Fibroblast of pulmonary artery (primary cell): Measurements from ENCODE around the gene INF2.

Experiments
- DNase-seq: peaks from one replicate; pipeline ENCODE4 v3.0.0-alpha.2; 2010; ENCODE audit warnings: low read depth
- H3K4me3 ChIP-seq: replicated peaks from 2 replicates; pipeline ENCODE4 v1.5.1; 2011; ENCODE audit warnings: low read depth, mild to moderate bottlenecking, control low read depth, low read length, moderate library complexity
- TF ChIP-seq, protein P1 (sequence below): IDR thresholded peaks from 2 replicates; pipeline ENCODE4 v1.5.1; 2011; ENCODE audit warnings: mild to moderate bottlenecking, control low read depth, low read length, inconsistent platforms; ENCODE audit errors: missing control alignments

INF2 gene

DNA sequence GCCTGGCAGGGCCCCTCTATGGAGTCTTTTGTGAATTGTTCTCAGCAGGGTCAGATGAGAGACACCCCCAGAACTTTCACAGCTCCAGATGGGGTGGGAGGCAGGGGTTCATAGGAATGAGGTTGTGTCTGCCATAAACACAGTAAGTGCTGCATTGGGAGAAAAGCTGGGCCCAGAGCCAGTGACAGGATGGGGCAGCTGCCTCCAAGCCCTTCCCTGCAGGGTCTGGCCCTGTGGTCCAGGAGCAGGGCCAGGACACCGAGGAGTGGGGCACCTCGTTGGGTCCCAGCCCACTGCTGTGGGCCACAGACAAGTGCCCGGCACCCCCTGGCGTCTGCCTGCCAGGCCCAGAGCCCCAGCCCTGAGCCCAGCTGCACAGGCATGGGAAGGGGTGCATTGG lies 13.3 kb downstream of the INF2 start:
- no peak for DNase-seq
- TF ChIP-seq, protein P1, sequence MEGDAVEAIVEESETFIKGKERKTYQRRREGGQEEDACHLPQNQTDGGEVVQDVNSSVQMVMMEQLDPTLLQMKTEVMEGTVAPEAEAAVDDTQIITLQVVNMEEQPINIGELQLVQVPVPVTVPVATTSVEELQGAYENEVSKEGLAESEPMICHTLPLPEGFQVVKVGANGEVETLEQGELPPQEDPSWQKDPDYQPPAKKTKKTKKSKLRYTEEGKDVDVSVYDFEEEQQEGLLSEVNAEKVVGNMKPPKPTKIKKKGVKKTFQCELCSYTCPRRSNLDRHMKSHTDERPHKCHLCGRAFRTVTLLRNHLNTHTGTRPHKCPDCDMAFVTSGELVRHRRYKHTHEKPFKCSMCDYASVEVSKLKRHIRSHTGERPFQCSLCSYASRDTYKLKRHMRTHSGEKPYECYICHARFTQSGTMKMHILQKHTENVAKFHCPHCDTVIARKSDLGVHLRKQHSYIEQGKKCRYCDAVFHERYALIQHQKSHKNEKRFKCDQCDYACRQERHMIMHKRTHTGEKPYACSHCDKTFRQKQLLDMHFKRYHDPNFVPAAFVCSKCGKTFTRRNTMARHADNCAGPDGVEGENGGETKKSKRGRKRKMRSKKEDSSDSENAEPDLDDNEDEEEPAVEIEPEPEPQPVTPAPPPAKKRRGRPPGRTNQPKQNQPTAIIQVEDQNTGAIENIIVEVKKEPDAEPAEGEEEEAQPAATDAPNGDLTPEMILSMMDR = no peak
- H3K4me3 ChIP-seq = no peak overlapping the region

DNA sequence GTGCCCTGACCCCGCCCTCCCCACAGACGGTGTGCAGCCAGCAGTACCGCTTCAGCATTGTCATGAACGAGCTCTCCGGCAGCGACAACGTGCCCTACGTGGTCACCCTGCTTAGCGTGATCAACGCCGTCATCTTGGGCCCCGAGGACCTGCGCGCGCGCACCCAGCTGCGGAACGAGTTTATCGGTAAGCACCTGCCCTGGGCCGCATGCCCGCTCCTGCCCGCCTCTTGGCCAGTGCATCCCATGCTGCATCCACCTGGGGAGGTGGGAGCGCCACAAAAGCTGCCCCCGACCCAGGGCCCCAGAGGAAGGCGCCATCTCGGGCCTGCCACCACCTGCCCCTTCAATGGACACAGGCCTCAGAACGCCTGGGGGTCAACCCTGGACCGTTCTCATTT lies 13.9 kb downstream of the INF2 start:
- DNase-seq = no peak
- TF ChIP-seq, protein P1 = no peak
- no peak overlapping the region for H3K4me3 ChIP-seq

DNA sequence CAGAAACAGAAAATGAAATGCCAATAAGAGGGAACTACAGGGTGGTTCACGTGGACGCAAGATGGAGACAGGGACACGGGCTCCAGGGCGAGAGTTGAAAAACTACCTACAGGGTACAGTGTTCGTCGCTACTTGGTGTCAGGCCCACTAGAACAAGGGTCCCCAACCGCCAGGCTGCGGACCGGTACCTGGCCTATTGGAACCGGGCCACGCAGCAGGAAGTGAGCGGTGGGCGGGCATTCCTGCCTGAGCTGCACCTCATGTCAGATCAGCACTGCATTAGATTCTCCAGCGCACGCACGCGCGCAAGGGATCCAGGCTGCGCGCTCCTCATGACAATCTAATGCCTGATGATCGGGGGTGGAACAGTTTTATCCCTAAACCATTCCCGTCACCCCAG lies 14.8 kb downstream of the INF2 start:
- TF ChIP-seq, protein P1 = no peak
- DNase-seq = no peak
- no peak overlapping the region for H3K4me3 ChIP-seq

DNA sequence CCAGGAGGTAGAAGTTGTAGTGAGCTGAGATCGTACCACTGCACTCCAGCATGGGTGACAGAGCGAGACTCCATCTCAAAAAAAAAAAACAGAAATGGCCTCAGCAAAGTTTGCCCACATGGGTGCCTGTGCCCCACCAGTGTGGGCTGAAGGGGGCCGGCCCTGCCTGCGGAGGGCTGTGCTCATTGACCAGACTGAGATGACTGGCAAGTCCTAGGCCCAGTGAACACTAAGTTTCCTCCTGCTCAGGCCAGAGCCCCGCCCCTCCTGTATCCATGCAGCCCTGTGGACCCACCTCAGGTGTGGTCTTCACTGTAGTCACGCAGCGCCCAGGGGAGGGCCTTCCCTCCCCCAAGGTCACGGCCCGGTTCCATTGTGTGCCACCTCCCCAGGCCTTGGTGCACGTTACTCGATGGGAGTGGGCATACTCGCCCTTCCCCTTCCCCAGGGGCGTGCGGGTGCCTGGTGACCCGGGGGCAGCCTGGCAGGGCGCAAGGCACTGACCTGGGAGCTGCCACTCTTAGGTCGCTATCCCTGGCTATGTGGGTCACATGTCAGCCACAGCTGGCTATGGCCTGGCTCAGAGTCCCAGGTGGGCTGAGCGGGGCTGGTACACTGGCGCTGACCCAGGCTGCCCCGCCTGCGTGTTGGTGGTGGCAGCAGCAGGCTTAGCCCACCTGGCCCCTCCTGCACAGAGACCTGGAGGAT lies 16.1 kb downstream of the INF2 start:
- TF ChIP-seq, protein P1 = no peak
- DNase-seq = no peak
- no peak overlapping the region for H3K4me3 ChIP-seq

DNA sequence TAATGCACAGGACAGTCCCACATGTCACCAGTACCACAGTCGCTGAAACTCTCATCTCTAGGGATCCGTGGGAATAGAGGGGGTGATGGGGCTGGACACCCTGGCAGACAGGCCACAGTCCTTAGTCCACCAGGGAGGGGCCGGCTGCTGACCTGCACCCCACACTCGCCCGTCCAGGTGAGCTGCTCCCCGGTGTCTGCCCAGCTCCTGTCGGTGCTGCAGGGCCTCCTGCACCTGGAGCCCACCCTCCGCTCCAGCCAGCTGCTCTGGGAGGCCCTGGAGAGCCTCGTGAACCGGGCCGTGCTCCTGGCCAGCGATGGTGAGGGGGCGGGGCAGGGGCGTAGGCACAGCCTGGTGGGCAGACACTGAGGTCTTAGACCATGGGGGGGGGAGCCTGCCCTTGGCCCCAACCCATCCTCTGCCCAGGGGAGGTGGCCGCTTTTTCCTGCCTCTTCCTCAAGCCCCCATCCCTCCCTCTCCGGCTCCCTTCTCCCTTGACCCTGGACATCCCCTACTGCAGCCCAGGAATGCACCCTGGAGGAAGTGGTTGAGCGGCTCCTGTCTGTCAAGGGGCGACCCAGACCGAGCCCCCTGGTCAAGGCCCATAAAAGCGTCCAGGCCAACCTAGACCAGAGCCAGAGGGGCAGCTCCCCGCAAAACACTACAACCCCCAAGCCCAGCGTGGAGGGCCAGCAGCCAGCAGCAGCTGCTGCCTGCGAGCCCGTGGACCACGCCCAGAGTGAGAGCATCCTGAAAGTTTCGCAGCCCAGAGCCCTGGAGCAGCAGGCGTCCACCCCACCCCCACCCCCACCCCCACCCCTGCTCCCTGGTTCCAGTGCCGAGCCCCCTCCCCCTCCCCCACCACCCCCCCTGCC lies 17.6 kb downstream of the INF2 start:
- no peak for DNase-seq
- no peak overlapping the region for H3K4me3 ChIP-seq
- TF ChIP-seq, protein P1 = no peak

DNA sequence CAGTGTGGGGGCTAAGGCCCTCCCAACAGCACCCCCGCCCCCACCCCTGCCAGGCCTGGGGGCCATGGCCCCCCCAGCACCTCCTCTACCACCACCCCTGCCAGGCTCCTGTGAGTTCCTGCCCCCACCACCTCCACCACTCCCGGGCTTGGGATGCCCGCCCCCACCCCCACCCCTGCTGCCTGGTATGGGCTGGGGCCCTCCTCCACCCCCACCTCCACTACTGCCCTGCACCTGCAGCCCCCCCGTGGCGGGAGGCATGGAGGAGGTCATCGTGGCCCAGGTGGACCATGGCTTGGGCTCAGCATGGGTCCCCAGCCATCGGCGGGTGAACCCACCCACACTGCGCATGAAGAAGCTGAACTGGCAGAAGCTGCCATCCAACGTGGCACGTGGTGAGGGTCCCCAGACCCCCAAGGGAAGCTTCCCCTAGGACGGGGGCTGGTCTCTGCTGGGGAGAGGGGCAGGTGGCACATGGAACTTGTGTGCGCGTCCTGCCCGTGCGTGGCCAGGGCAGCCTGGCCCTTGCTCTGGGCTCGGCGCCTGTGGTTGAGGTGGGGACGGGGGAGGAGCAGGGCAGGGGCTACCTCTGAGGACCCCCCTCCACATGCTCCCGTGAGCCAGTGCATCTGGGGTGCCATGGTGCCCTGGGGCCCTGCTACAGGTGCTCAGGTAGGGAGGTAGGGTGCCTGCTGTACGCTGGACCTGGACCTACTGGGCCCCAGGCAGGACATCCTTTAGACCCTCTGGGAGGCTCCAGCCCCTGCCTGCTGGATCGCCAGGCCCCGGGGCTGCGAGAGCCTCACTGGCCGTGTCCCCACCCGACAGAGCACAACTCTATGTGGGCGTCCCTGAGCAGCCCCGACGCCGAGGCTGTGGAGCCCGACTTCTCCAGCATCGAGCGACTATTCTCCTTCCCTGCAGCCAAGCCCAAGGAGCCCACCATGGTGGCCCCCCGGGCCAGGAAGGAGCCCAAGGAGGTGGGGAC lies 18.5 kb downstream of the INF2 start:
- TF ChIP-seq, protein P1 = no peak
- DNase-seq = no peak

More for the DNA sequence above, 18.5 kb downstream of the INF2 start:
- no peak overlapping the region for H3K4me3 ChIP-seq
